ENCODE results near the gene PIEZO1. TPM values are rescaled to one million over a fixed set of nuclear protein-coding genes. Genes with fewer than 3 reads are reported as not detected.

The PIEZO1 gene
- total and polyA plus RNA-seq, 2 experiments from 2014 or later = 30.4 to 70.1 TPM

- Histone ChIP-seq H3K4me1 (ENCODE audit: insufficient read depth) (no peaks in the 10 kb centered on the region), H3K79me2 (replicated peaks; ENCODE audit: insufficient read depth) (no peaks in the 10 kb centered on the region), H2AFZ (no peak overlapping the region), H3K27me3 (ENCODE audit: insufficient read depth) (no peaks in the 10 kb centered on the region), H3K36me3 (ENCODE audit: insufficient read depth) (no peaks in the 10 kb centered on the region), H3K4me3 (no peak overlapping the region), H3K4me2 (no peak overlapping the region), H3K27ac (ENCODE audit: low read depth) (no peak overlapping the region), H4K20me1 (replicated peaks; ENCODE audit: insufficient read depth) (no peaks in the 10 kb centered on the region), H3F3A (replicated peaks; ENCODE audit: low read depth) (no peaks in the 10 kb centered on the region), H3K9me2 (ENCODE audit: insufficient read depth) (no peaks in the 10 kb centered on the region)
- no peak overlapping the region for H3K4me3 Mint-ChIP-seq
- H3K36me3 Mint-ChIP-seq (ENCODE audit: low read depth) = peaks cover 11% of the 10 kb centered on the region
- no peak for ATAC-seq
- no peak for DNase-seq (ENCODE audit: low spot score)
- H3K4me1 Mint-ChIP-seq = no peaks in the 10 kb centered on the region
- no peak overlapping the region for H3K27ac Mint-ChIP-seq
- H3K9me3 Mint-ChIP-seq = no peaks in the 10 kb centered on the region
- peaks cover 19% of the 10 kb centered on the region for H3K27me3 Mint-ChIP-seq (ENCODE audit: insufficient read depth, low read depth, poor library complexity)
- TF ChIP-seq JUNB (IDR thresholded peaks at IDR 0.05; ENCODE audit: unreplicated experiment) (no peak), NANOG (IDR thresholded peaks at IDR 0.05; ENCODE audit: borderline replicate concordance) (no peak), POLR2AphosphoS5 (IDR thresholded peaks at IDR 0.05; ENCODE audit: low read depth) (no peak), STAT1 (IDR thresholded peaks at IDR 0.05; ENCODE audit: unreplicated experiment) (no peak), ETS1 (IDR thresholded peaks at IDR 0.05) (no peak), EZH2phosphoT487 (IDR thresholded peaks at IDR 0.05; ENCODE audit: unreplicated experiment) (no peak), ZNF462 (CRISPR knock-in tag; IDR thresholded peaks at IDR 0.05) (no peak), ZNF331 (CRISPR knock-in tag; IDR thresholded peaks at IDR 0.05; ENCODE audit: low read depth) (no peak), CREB1 (CRISPR knock-in tag; IDR thresholded peaks at IDR 0.05; ENCODE audit: low read depth) (no peak), CTCF (conservative IDR thresholded peaks at IDR 0.05; ENCODE audit: low read depth in 2 of 2) (no peak), ZNF114 (CRISPR knock-in tag; IDR thresholded peaks at IDR 0.05) (no peak), REST (IDR thresholded peaks at IDR 0.05; ENCODE audit: unreplicated experiment) (no peak)
These were observed 58.6 kb downstream of the PIEZO1 start for GRCh38 chr16:88726408-88726749.

Data from GM23338 (cell line).